Stimulated activated CD8-positive, alpha-beta memory T cell treated with anti-CD3 and anti-CD28 coated beads, Interleukin-12 subunit alpha, Interleukin-12 subunit beta, amount 100 ng/mL, for 24 hours (primary cell): ENCODE measurements around the gene HMGXB3.

ENCODE experiments used
- DNase-seq: peaks from one replicate; pipeline ENCODE4 v3.0.0-alpha.2; 2020; ENCODE audit errors: extremely low read depth

HMGXB3 gene

GRCh38 chr5:150000256-150000989 is at the start of gene HMGXB3, which contains the start of gene TIGD6:
Gene HMGXB3, plus strand, starts transcription at chr5:150000739. Its CDS starts 4,114 bp downstream, at chr5:150004853.
Gene TIGD6, minus strand, starts transcription at chr5:150000654. Its CDS starts 4,306 bp downstream, at chr5:149996348.
- DNase-seq: peak; percentile 84

- DNase-seq: no peak
These were observed 49.3 kb upstream of the HMGXB3 start for GRCh38 chr5:149951138-149951749.

DNA sequence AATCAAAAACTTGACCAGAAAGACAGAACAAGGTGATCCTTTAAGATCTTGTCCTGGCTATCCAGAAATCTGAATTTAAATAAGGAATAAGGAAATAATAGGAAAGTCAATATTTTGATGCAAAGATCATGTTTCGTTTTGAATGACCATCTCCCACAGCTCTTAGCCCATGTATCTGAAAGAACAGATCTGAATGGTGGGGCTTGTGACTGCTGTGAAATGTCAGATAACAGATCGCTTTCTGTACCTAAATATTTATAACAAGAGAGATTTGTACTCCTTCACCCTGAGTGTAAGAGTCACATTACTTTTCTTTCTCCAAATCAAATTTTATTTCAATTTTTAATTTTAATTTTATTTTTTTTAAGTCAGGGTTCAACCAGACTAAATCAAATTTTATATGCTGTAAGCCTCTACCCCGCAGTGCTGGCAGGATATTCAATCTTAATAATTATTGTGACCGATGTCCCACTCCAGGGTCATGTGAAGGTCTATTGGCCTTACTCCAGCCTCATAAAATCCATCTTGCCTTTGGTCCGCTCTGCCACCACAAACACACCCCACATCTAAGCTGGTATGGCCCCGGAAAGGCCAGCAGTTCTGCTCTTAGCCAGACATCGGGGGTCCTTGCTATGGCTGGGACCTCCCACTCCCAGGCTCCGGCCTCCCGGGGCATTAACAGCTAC is 47.0 kb upstream of the HMGXB3 start:
- no peak for DNase-seq

- DNase-seq: no peak
These were observed 45.7 kb upstream of the HMGXB3 start for GRCh38 chr5:149954798-149955197.

DNA sequence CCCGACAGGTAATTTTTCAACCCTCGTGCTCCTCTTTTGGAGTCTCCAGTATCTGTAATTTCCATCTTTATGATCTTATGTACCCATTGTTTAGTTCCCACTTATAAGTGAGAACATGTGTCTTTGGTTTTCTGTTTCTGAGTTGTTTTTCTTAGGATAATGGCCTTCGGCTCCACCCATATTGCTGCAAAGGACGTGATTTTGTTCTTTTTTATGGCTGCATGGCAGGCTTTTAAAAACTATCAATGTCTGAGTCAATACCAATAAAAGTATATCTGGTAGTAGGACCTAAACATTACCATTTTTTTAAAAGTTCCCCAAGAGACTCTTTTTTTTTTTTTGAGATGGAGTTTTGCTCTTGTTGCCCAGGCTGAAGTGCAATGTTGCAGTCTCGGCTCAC is 43.9 kb upstream of the HMGXB3 start:
- no peak for DNase-seq

DNA sequence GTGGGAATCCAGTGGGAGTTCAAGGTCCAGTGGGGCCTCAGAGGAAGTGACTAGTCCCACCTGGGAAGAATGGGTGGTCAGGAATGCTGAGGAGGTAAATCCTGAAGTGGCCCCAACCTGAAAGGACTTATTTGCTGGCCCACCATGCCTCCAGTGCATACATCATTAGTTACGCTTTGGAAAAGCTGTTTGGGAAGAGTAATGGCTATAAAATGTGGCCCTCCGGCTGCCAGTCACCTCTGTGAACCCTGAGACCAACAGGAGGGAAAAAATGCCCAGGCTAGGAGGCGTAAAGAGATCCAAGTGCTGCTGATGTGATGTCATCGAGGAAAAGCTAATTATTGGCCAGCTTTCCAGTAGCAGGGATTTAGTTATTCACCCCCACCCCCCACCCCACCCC is 42.7 kb upstream of the HMGXB3 start:
- no peak for DNase-seq

- peak; percentile 19 for DNase-seq
These were observed 40.9 kb upstream of the HMGXB3 start for GRCh38 chr5:149959406-149960236.

GRCh38 chr5:149960272-149961185 is 40.0 kb upstream of the HMGXB3 start, which contains the start of gene SLC26A2:
Gene SLC26A2, plus strand, starts transcription at chr5:149960758. Its CDS starts 16,895 bp downstream, at chr5:149977653.
- DNase-seq: peak; percentile 89

GRCh38 chr5:149961186-149961685 is 39.3 kb upstream of the HMGXB3 start:
- no peak for DNase-seq

GRCh38 chr5:149961957-149962409 is 38.6 kb upstream of the HMGXB3 start:
- DNase-seq: no peak

GRCh38 chr5:149962601-149963300 is 37.8 kb upstream of the HMGXB3 start:
- no peak for DNase-seq

- DNase-seq: no peak
These were observed 36.8 kb upstream of the HMGXB3 start for GRCh38 chr5:149963729-149964128.

DNA sequence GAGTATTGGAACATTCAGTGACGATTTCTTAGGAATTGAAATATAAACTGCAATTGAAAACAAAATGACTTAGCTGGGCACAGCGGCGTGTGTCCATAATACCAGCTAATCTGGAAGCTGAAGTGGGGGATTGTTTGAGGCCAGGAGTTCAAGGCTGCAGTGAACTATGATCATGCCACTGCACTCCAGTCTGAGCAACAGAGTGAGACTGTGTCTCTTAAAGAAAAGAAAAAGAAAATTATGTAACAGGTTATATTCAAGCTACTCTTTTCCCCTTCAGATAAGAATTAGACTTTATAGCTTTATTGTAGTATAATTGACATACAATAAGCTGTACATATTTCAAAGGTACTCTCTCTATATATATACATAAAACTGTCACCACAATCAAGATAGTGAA is 33.6 kb upstream of the HMGXB3 start:
- DNase-seq: no peak

DNA sequence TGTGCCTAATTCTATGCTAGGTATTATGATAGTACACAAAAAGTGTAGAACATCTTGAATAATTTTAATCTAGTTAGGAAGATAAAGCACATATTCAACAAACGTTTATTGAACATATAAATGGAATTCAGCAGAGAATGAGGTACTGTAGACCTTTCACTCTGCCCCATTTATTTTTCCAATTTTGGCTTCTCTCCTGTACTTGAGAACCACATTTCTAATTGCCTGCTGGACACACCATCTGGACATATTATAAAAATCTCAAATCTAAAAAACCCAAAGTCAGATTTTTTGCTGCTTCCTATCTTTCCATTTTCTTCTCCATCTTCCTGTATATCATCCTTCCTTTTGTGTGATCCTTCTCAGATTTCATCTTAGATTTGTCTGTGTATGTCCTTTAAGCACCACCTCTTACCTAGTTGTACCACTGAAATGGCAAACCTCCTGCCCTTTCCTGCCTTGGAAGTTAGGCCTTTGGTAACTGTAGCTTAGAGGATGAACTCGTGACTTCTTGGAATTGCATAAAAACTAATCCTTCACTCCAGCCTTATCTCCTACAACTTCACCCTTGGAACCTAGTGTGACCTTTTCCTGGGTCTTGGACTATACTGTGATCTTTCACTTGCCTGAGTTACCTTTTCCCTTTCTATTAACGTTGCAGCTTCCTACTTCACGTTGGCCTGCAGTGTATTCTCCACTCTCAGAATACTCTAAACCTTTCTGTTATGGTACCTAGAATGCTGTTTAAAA is 31.2 kb upstream of the HMGXB3 start:
- DNase-seq: no peak

GRCh38 chr5:149975409-149975808 is 25.1 kb upstream of the HMGXB3 start:
- DNase-seq: no peak

GRCh38 chr5:149979896-149980295 is 20.6 kb upstream of the HMGXB3 start:
- no peak for DNase-seq

DNA sequence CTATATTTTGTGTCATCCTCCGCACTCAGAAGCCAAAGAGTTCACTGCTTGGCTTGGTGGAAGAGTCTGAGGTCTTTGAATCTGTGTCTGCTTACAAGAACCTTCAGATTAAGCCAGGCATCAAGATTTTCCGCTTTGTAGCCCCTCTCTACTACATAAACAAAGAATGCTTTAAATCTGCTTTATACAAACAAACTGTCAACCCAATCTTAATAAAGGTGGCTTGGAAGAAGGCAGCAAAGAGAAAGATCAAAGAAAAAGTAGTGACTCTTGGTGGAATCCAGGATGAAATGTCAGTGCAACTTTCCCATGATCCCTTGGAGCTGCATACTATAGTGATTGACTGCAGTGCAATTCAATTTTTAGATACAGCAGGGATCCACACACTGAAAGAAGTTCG is 19.3 kb upstream of the HMGXB3 start:
- DNase-seq: no peak

GRCh38 chr5:149982505-149982904 is 18.0 kb upstream of the HMGXB3 start:
- no peak for DNase-seq

DNA sequence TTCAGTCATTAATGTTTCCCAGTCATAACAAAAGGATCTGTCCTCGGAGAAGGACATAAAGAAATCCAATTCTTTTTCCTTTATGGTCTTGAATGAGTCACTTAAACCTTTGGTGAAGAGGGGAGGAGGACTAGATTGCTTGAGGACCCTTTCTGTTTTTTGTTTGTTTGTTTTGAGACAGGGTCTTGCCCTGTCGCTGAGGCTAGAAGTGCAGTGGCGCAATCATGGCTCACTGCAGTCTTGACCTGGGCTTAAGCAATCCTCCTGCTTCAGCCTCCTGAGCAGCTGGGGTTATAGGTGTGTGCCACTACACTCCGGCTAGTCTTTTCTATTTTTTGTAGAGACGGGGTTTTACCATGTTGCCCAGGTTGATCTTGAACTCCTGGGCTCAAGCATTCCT is 12.4 kb upstream of the HMGXB3 start:
- no peak for DNase-seq
